Subcutaneous adipose tissue (tissue), 4 donors: ENCODE data around the gene ACBD3. TPM values are rescaled to one million over a fixed set of nuclear protein-coding genes. Genes with fewer than 3 reads are reported as not detected.

Source experiments
- total RNA-seq, 4 donors: library from RNA; depleted of rRNA; stranded (reverse); fragments of >200 nt; gene quantifications; one replicate each; pipeline ENCODE4 v1.1.0, GENCODE V29; 2016
- TF ChIP-seq, protein P1 (sequence below): fragments of 450-650 bp; IDR thresholded peaks from one replicate; pipeline ENCODE4 v1.5.1; 2016; ENCODE audit warnings: low read depth, mild to moderate bottlenecking, control low read depth, antibody characterized with exemption, moderate library complexity

ACBD3 gene
- total RNA-seq, 4 donors from 2014 or later = 40.1 to 56.6 (median 51.4) TPM

DNA sequence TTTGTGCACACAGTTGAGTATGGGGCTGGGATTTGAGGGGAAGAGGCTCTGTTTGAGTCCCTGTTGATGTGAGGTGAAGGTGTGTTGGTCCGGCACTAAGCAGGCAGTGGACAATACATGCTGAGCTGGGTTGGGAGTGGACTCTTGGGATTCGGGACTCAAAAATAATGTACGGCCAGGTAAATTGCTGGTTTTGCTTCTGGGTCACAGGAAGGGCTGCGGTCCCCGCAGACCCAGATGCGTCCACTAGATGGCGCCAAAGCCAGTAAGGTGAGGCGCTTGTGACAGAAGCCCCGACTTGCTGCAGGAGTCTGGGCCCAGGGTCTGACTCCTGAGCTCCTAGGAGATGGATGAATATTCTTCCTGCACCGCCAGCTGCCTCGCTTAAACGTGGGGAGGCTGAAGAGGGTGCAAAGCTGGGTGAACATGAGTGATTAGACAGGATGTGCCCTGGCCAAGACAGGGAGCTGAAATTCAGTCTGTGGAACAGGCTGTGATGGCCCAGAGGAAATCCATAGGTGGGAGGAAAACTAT, 61.4 kb downstream of the ACBD3 start:
- TF ChIP-seq, protein P1, sequence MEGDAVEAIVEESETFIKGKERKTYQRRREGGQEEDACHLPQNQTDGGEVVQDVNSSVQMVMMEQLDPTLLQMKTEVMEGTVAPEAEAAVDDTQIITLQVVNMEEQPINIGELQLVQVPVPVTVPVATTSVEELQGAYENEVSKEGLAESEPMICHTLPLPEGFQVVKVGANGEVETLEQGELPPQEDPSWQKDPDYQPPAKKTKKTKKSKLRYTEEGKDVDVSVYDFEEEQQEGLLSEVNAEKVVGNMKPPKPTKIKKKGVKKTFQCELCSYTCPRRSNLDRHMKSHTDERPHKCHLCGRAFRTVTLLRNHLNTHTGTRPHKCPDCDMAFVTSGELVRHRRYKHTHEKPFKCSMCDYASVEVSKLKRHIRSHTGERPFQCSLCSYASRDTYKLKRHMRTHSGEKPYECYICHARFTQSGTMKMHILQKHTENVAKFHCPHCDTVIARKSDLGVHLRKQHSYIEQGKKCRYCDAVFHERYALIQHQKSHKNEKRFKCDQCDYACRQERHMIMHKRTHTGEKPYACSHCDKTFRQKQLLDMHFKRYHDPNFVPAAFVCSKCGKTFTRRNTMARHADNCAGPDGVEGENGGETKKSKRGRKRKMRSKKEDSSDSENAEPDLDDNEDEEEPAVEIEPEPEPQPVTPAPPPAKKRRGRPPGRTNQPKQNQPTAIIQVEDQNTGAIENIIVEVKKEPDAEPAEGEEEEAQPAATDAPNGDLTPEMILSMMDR = no peak

DNA sequence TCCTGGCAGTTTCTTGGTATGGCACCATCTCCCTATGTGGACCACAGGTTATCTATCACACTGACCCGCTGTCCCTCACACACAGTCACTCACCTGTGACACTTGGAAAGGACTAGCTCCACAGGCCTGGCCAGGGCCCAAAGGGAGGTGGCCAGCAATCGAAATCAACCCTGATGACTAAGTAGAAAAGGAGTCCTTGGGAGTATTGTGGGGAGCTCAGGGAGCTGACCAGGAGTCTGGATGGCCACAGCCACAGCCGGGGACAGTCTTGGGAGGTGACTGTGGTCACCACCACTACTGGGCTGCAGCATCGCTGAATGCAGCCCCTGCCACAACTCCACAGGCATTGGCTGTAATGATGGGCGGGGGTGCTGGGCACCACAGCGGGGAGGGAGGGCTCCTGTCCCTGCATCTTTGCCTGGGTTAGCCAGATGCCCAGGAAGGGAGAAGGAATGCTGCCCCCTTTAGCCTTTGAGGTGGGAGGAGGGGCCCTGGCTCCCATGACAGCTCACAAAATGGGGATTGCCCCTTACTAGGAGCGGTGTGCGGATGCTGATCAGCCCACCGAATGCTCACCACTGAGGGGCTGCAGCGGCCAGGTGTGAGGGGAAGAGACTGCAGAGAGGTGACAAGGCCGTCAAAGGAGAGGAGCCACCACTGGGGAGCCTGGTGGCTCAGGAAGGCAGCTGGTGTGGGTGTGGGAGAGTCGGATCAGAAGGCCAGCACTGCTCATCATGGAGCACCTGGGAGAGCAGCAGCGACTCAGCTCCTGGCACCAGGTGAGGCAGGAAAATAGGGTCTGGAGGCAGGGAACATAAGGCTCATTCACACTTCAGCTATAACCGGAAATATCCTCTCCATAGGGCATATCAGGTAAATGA, 62.7 kb downstream of the ACBD3 start:
- TF ChIP-seq, protein P1 = no peak

DNA sequence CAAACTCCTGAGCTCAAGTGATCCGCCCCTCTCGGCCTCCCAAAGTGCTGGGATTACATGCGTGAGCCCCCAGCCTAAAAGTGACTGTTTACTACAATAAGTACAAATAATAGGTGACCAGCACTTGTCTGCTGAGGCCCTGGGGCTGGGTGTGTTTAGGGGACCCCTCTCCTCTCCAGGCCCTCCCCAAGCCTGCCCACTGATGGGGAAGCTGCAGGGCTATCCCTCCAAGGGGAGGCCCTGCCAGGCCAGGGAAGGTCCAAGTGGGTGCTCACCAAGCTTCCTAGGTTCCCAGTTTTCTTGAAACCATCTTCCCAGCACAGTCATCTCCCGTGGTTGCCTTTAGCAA, 63.4 kb downstream of the ACBD3 start:
- TF ChIP-seq, protein P1 = no peak

DNA sequence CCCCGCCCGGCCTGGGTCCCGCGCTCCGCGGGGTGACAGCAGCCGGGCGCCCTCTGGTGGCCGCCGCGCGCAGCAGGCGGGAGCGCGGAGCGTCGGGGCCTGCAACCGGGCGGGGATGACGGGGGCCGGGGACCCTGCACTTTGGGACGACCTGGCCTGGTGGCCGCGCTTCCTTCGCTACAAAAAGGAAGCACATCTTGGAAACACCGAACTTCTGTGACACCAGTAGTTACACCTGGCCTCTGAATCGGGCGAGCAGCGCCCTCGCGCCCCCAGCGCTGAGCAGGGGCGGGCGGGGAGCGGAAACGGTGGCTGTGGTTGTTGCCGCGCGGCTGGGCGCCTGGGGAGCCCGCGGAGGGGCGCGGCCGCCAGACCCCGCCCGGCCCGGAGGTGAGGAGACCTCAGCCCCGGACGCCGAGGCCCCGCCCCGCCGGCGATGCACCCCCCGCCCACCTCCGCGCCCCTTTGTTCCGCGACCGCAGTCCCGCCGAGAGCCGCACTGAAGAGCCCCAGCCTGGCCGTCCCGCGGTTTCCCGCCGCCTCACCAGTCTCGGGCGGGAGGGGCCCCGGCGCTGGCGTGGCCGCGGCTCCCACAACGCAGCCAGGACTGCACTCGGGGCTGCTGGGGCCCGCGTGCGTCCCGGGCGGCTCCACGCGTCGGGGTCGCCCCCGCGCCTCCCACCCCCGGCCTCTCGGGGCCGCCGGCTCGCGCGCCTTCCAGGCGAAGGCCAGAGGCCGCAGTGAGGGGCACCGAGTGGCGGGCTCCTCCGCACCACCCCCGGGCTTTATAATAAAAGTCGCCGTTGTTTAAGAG, 64.7 kb downstream of the ACBD3 start:
- TF ChIP-seq, protein P1 = no peak

DNA sequence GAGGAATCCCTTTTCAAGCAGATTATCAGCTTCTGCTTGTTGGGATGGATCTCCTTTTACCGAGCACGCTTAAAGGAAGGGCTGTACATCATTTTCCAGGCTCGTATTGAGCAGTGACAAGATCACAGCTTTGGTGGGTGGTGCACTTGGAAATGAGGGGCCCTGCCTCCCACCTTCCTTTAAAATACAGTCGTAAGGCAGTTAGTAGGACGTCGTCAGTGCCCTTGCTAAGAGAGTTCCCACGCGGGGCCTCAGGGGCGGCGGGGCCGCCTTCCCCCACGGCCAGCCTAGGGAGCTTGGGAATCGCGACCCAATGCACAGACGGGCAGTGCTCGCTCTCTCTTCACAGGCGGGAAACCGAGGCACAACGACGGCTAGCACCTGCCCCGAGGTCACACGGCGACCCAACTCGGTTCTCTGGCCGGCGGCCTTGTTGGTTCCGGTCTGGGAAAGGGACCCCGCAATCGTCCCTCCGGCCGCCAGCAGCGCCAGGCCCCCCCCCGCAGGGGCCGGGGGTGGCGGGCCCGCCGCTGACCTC, 65.4 kb downstream of the ACBD3 start:
- TF ChIP-seq, protein P1 = no peak

DNA sequence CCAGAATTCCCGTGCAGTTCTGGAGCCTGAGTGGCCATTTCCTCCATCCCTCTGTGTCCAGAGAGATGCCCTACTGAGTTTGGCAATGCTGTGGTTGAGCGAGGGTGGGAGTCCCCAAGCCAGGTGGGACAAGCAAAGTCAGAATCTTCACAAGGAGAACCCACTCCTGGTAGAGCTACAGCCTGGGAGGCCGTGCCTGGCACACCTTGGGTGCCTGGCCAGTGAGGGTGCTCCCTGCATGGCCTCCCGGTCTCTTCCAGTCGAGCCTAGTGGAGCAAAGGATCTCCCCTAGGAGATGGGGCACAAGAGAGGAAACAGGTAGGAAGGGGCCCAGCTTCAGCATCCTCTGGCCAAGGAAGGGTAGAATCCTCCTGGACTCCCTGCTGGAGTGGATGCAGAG, 66.1 kb downstream of the ACBD3 start:
- TF ChIP-seq, protein P1 = no peak

DNA sequence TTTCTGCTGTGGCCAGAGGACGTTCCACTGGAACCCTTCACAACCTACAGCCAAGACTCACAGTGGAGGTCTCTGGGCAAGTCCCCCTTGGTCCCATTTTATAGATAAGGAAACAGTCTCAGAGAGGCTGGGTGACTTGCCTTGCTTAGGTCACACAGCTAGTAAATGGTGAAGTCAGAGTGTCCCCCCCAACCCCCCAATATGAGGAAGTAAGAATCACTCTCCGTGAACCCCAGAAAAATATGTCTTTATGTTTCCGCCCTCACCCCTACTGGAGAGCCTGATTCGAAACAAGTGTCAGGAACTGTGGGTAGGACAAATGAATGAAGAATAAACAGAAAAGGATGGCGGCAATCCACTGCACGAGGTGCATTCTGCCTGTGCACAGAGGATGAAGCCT, 67.4 kb downstream of the ACBD3 start:
- TF ChIP-seq, protein P1 = no peak
